ENCODE measurements around the gene COL4A1.

The COL4A1 gene

GRCh38 chr13:110221406-110222117 lies 85.4 kb downstream of the COL4A1 start:
- DNase-seq (ENCODE audit: low spot score): no peak

- no peak for DNase-seq (ENCODE audit: low spot score)
Measured at GRCh38 chr13:110220471-110220870, 86.5 kb downstream of the COL4A1 start.

GRCh38 chr13:110218581-110219201 lies 88.3 kb downstream of the COL4A1 start:
- DNase-seq (ENCODE audit: low spot score): no peak

- DNase-seq (ENCODE audit: low spot score): no peak
Measured at GRCh38 chr13:110217811-110218210, 89.1 kb downstream of the COL4A1 start.

- DNase-seq (ENCODE audit: low spot score): no peak
Measured at GRCh38 chr13:110217085-110217484, 89.9 kb downstream of the COL4A1 start.

GRCh38 chr13:110216398-110217041 lies 90.4 kb downstream of the COL4A1 start:
- DNase-seq (ENCODE audit: low spot score): no peak

- no peak for DNase-seq (ENCODE audit: low spot score)
Measured at GRCh38 chr13:110216006-110216397, 91.0 kb downstream of the COL4A1 start.

- no peak for DNase-seq (ENCODE audit: low spot score)
Measured at GRCh38 chr13:110215606-110216005, 91.4 kb downstream of the COL4A1 start.

GRCh38 chr13:110214637-110215036 lies 92.3 kb downstream of the COL4A1 start:
- DNase-seq (ENCODE audit: low spot score): no peak

- DNase-seq (ENCODE audit: low spot score): no peak
Measured at GRCh38 chr13:110213461-110214074, 93.4 kb downstream of the COL4A1 start.

- no peak for DNase-seq (ENCODE audit: low spot score)
Measured at GRCh38 chr13:110212529-110212928, 94.4 kb downstream of the COL4A1 start.

- DNase-seq (ENCODE audit: low spot score): no peak
Measured at GRCh38 chr13:110211735-110212134, 95.2 kb downstream of the COL4A1 start.

GRCh38 chr13:110211046-110211445 lies 95.9 kb downstream of the COL4A1 start:
- DNase-seq (ENCODE audit: low spot score): no peak

GRCh38 chr13:110210604-110210985 lies 96.4 kb downstream of the COL4A1 start:
- DNase-seq (ENCODE audit: low spot score): no peak

- DNase-seq (ENCODE audit: low spot score): no peak
Measured at GRCh38 chr13:110209950-110210603, 96.9 kb downstream of the COL4A1 start.

GRCh38 chr13:110208116-110208515 lies 98.8 kb downstream of the COL4A1 start:
- DNase-seq (ENCODE audit: low spot score): no peak

- no peak for DNase-seq (ENCODE audit: low spot score)
Measured at GRCh38 chr13:110206996-110207395, 100.0 kb downstream of the COL4A1 start.

- DNase-seq (ENCODE audit: low spot score): no peak
Measured at GRCh38 chr13:110206185-110206584, 100.8 kb downstream of the COL4A1 start.

- DNase-seq (ENCODE audit: low spot score): no peak
Measured at GRCh38 chr13:110201114-110201513, 105.8 kb downstream of the COL4A1 start.

- no peak for DNase-seq (ENCODE audit: low spot score)
Measured at GRCh38 chr13:110200276-110200870, 106.6 kb downstream of the COL4A1 start.

- no peak for DNase-seq (ENCODE audit: low spot score)
Measured at GRCh38 chr13:110199046-110199831, 107.7 kb downstream of the COL4A1 start.
